Mucosa of descending colon (tissue), 3 donors: ENCODE data around the gene KEAP1. TPM values are rescaled to one million over a fixed set of nuclear protein-coding genes. Genes with fewer than 3 reads are reported as not detected.
A peak's percentile ranks its signal among the peaks of the same experiment; 100 is the strongest.

Experiments
- ATAC-seq: fragments of 200-7000 bp; cut with Tn5 transposase; one replicate; pipeline ENCODE4 v1.9.1; 2020; ENCODE audit warnings: mild to moderate bottlenecking, moderate library complexity
- DNase-seq, 3 donors: peaks; one replicate each; pipeline ENCODE4 v3.0.0-alpha.2; 2020
- H3K36me3 ChIP-seq: fragments of 200-600 bp; one replicate; pipeline ENCODE4 v1.8.0; 2021; ENCODE audit warnings: low read depth, mild to moderate bottlenecking
- H3K4me1 ChIP-seq: fragments of 200-600 bp; one replicate; pipeline ENCODE4 v1.8.0; 2021; ENCODE audit warnings: low read depth, mild to moderate bottlenecking
- H3K4me3 ChIP-seq: fragments of 200-600 bp; one replicate; pipeline ENCODE4 v1.8.0; 2021; ENCODE audit warnings: mild to moderate bottlenecking
- H3K9me3 ChIP-seq: fragments of 200-600 bp; one replicate; pipeline ENCODE4 v1.8.0; 2021; ENCODE audit warnings: mild to moderate bottlenecking
- intact Hi-C, 2 donors: fragments of 100-400 bp; cut with DNase I in 1 of 2; cut with micrococcal nuclease in 1 of 2; formaldehyde crosslinking; loops; one replicate each; pipeline versions ENCODE4 v1.11.0 to v1.11.1; 2022; cut with DNase I, micrococcal nuclease
- total RNA-seq, 3 donors: library from RNA; stranded (reverse); fragmentation: NEBNext Ultra II Directional in 2 of 3; extraction: Animal tissue kit (Norgen Biotek cat#: 25700) in 2 of 3; gene quantifications; one replicate each; pipeline versions ENCODE4 v1.2.1 to v1.2.4, GENCODE V29; 2021 to 2023
- TF ChIP-seq, protein P1 (sequence below): fragments of 200-600 bp; IDR thresholded peaks from one replicate; pipeline ENCODE4 v1.8.0; 2022; ENCODE audit warnings: antibody characterized with exemption, mild to moderate bottlenecking
- donor health status: DM: no; HTN: no; CAD: no; lungs with moderate emphysema.
- donor health status: DM: no; HTN: no; CAD: no.
- donor health status: DM: no; HTN: yes; CAD: no.

The KEAP1 gene
- total RNA-seq, 3 donors from 2014 or later: 57.5 to 75.7 (median 61.0) TPM

DNA sequence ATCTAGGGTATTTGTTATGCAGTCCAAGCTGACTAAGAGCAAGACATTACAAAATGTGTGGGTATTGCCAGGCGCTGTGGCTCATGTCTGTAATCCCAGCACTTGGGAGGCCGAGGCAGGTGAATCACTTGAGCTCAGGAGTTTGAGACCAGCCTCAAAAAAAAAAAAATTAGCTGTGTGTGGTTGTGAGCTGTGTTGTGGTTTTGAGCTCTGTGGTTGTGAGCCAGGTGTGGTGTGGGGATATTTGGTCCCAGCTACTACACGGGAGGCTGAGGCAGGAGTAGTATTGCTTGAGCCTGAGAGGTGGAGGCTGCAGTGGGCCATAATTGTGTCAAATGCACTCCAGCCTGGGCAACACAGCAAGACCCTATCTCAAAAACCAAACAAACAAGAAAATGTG lies 5.6 kb upstream of the KEAP1 start:
- intact Hi-C loops: no loop called here
- Histone ChIP-seq H3K36me3 (no peaks in the 10 kb centered on the region), H3K4me3 (no peak overlapping the region), H3K4me1 (peaks cover under 1% of the 10 kb centered on the region), H3K9me3 (no peaks in the 10 kb centered on the region)
- TF ChIP-seq, protein P1, sequence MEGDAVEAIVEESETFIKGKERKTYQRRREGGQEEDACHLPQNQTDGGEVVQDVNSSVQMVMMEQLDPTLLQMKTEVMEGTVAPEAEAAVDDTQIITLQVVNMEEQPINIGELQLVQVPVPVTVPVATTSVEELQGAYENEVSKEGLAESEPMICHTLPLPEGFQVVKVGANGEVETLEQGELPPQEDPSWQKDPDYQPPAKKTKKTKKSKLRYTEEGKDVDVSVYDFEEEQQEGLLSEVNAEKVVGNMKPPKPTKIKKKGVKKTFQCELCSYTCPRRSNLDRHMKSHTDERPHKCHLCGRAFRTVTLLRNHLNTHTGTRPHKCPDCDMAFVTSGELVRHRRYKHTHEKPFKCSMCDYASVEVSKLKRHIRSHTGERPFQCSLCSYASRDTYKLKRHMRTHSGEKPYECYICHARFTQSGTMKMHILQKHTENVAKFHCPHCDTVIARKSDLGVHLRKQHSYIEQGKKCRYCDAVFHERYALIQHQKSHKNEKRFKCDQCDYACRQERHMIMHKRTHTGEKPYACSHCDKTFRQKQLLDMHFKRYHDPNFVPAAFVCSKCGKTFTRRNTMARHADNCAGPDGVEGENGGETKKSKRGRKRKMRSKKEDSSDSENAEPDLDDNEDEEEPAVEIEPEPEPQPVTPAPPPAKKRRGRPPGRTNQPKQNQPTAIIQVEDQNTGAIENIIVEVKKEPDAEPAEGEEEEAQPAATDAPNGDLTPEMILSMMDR: no peak
- ATAC-seq (no peak), DNase-seq (no peak)

DNA sequence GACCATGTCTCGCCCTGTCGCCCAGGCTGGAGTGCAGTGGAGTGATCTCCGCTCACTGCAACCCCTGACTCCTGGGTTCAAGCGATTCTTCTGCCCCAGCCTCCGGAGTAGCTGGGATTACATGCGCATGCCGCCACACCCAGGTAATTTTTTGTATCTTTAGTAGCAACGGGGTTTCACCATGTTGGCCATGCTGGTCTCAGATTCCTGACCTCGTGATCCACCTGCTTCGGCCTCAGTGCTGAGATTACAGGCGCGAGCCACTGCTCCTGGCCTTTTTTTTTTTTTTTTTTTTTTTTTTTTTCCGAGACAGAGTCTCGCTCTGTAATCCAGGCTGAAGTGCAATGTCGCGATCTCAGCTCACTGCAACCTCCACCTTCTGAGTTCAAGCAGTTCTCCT lies 4.9 kb upstream of the KEAP1 start:
- Histone ChIP-seq H3K36me3 (no peaks in the 10 kb centered on the region), H3K9me3 (no peaks in the 10 kb centered on the region), H3K4me3 (no peak overlapping the region), H3K4me1 (peaks cover 4% of the 10 kb centered on the region)
- no peak for ATAC-seq
- TF ChIP-seq, protein P1: no peak
- no peak for DNase-seq
- intact Hi-C loops: no loop called here

DNA sequence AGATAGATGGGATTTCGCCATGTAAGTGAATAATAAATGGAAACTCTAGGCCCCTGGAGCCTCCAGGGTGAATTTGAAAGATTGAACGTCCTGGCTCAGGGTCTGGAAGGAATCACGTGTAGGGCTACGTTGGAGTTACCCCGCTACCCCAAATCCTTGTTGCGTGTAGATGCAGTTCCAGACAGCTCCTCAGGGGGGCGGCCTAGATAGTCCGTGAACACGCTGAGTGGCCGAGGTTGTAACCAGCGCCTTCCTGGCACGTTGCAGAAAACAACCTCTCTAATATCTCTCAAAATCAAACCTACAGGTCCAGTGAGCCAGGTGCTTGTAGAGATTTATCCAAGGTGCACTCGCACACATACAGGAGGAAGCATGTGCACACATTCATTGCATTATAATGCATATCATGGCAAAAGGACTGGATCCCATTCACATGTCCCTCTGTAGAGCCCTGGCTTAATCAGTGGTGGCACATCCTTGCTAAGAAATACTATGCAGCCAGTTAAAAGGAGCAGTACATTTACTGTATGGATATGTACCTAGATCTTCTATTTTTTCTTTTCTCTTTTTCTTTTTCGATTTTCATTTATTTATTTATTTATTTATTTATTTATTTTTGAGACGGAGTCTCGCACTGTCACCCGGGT lies 2.5 kb upstream of the KEAP1 start:
- ATAC-seq (peak; percentile 25), DNase-seq (peak; percentile 79 to 88 (median 85))
- TF ChIP-seq, protein P1: peak; percentile 83
- no peaks in the 10 kb centered on the region for H3K36me3 ChIP-seq
- H3K4me3 ChIP-seq: no peak overlapping the region
- intact Hi-C loops: no loop called here
- H3K4me1 ChIP-seq: peaks cover 15% of the 10 kb centered on the region
- H3K9me3 ChIP-seq: no peaks in the 10 kb centered on the region

DNA sequence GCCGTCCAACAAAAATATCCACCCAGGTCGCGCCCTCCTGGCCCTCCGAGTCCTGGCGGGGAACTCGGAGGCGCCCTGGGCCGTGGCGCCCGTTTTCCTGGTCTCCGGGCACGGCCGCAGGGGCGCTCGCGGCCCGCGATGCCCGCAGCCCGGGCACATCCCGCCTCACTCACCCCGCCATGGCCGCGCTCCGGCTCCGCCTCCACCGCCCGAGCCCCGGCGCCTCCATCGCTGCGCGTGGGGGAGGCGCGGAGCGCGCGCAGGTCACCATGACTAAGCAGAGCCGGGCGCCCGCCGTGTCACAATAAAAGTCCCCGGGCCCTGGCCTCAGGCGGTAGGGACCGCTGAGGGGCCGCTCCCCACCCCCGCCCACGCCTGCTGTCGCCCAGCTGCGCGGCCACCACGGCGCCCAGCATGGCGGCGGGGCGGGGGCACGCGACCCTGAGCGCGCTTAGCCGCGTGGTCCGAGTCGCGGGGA lies 593 bp downstream of the KEAP1 start:
- Histone ChIP-seq H3K9me3 (no peaks in the 10 kb centered on the region), H3K4me3 (peak overlapping the region; percentile 91), H3K4me1 (peaks cover 31% of the 10 kb centered on the region), H3K36me3 (no peaks in the 10 kb centered on the region)
- intact Hi-C loops: no loop called here
- TF ChIP-seq, protein P1: no peak
- ATAC-seq (peak; percentile 93), DNase-seq (peak; percentile 95 to 96 (median 95))

DNA sequence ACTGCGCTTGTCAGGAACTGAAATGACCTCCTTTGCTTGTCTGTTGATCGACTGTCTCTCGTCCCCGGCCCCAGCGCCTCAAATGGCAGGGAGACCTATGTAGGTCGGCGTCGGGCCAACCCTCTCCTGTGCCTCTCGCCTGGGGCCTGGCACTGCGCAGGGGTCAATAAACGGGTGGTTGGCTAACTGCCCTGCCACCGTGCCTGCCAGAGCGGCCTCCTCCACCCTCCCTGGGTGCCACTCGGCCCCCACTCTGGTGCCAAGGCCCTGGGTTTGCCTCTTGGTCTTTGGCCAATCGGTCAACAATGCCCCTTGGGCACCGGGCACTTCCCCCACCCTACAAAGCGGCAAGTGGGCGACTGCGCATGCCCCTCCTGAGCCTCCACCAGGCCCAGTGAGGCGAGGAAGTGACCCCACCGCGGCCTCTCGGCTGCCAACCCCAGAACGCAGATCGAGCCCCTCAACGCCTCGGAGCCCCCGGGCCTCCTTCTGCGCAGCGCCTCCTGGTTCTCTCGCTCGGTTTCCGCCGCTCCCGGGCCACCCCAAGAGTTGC lies 1.1 kb downstream of the KEAP1 start:
- ATAC-seq (peak; percentile 67), DNase-seq (peak; percentile 89 to 91 (median 90))
- TF ChIP-seq, protein P1: no peak
- H3K36me3 ChIP-seq: no peaks in the 10 kb centered on the region
- H3K4me3 ChIP-seq: peak overlapping the region; percentile 91
- intact Hi-C loops: no loop called here
- no peaks in the 10 kb centered on the region for H3K9me3 ChIP-seq
- H3K4me1 ChIP-seq: peaks cover 36% of the 10 kb centered on the region
